GM12878 (cell line): ENCODE data around the gene PLAC9. TPM values are rescaled to one million over a fixed set of nuclear protein-coding genes. Genes with fewer than 3 reads are reported as not detected.

Source experiments
- ATAC-seq: fragments of 200-7000 bp; cut with Tn5 transposase; 3 replicates; pipeline ENCODE4 v1.9.1; 2020; ENCODE audit warnings: mild to moderate bottlenecking, moderate library complexity
- BruUV-seq: library from RNA; stranded (reverse); fragments of 400-500 nt; replicated peaks from 2 replicates; lab custom pipeline; 2021; lab: Mats Ljungman, UMichigan
- CTCF ChIA-PET: fragments of 300-600 bp; sonication (Branson Sonifier 250); formaldehyde crosslinking; extraction: SDS; loops from one replicate; lab custom pipeline; 2021; ENCODE audit warnings: inconsistent platforms; lab: Yijun Ruan, JAX
- POLR2A ChIA-PET: fragments of 350-600 bp; formaldehyde crosslinking; extraction: SDS; loops from one replicate; lab custom pipeline; 2021; ENCODE audit warnings: inconsistent platforms; lab: Charles Lee
- RAD21 ChIA-PET: fragments of 300-600 bp; sonication (Branson Sonifier 250); formaldehyde crosslinking; loops from one replicate; lab custom pipeline; 2023; ENCODE audit warnings: antibody characterized with exemption; ENCODE audit not compliant: unreplicated experiment; lab: Charles Lee
- SMC1A ChIA-PET: fragments of 300-600 bp; sonication (Branson Sonifier 250); formaldehyde crosslinking; loops from one replicate; lab custom pipeline; 2023; ENCODE audit not compliant: unreplicated experiment, uncharacterized antibody; lab: Charles Lee
- DNase-seq: peaks from one replicate; pipeline ENCODE4 v3.0.0-alpha.2; 2011; ENCODE audit warnings: low read depth, low spot score
- FAIRE-seq: peaks from 3 replicates; lab custom pipeline; 2011; peaks lifted over from hg19 to GRCh38; lab: Jason Lieb, UNC
- H2AFZ ChIP-seq: 2 replicates; pipeline ENCODE4 v1.6.0; 2011; ENCODE audit warnings: low read depth, low read length, control low read depth; ENCODE audit not compliant: control insufficient read depth
- H3K27ac ChIP-seq: 2 replicates; pipeline ENCODE4 v1.5.1; 2011; ENCODE audit warnings: control low read depth; ENCODE audit not compliant: control insufficient read depth, insufficient read depth
- H3K27me3 ChIP-seq, 2 experiments: replicated peaks in 1 of 2; 2 replicates each; pipeline versions ENCODE4 v1.6.0 to v1.6.1; 2011; ENCODE audit warnings: low read length in 1 of 2; ENCODE audit not compliant: control insufficient read depth in 2 of 2, insufficient read depth in 2 of 2
- H3K36me3 ChIP-seq, 2 experiments: 2 replicates each; pipeline ENCODE4 v1.5.1; 2011; ENCODE audit warnings: low read length in 1 of 2; ENCODE audit not compliant: control insufficient read depth in 2 of 2, insufficient read depth in 2 of 2
- H3K4me1 ChIP-seq: 2 replicates; pipeline ENCODE4 v1.6.1; 2011; ENCODE audit warnings: mild to moderate bottlenecking, low read length, moderate library complexity, mixed read lengths; ENCODE audit not compliant: control insufficient read depth, insufficient read depth
- H3K4me2 ChIP-seq: 2 replicates; pipeline ENCODE4 v1.6.0; 2011; ENCODE audit warnings: control low read depth; ENCODE audit not compliant: control insufficient read depth, insufficient read depth
- H3K4me3 ChIP-seq: fragments of 200-600 bp; sonication (generic); 2 replicates; pipeline ENCODE4 v1.5.1; 2016
- H3K79me2 ChIP-seq: 2 replicates; pipeline ENCODE4 v1.6.0; 2011; ENCODE audit warnings: low read length; ENCODE audit not compliant: control insufficient read depth, insufficient read depth
- H3K9ac ChIP-seq: 2 replicates; pipeline ENCODE4 v1.8.0; 2011; ENCODE audit warnings: low read length, control low read depth, mixed read lengths; ENCODE audit not compliant: control insufficient read depth, insufficient read depth
- H3K9me3 ChIP-seq: replicated peaks from 3 replicates; pipeline ENCODE4 v1.5.1; 2011; ENCODE audit warnings: mild to moderate bottlenecking, low read length; ENCODE audit not compliant: control insufficient read depth, insufficient read depth
- H4K20me1 ChIP-seq: 2 replicates; pipeline ENCODE4 v1.6.0; 2011; ENCODE audit not compliant: control insufficient read depth, insufficient read depth
- JUNB ChIP-seq: IDR thresholded peaks from 2 replicates; pipeline ENCODE4 v1.6.1; 2016; ENCODE audit warnings: antibody characterized with exemption, mild to moderate bottlenecking
- KAT2A ChIP-seq: conservative IDR thresholded peaks from 2 replicates; pipeline ENCODE4 v1.6.1; 2011; ENCODE audit warnings: low read depth, low read length; ENCODE audit not compliant: control insufficient read depth
- MYC ChIP-seq: IDR thresholded peaks from 2 replicates; pipeline ENCODE4 v1.6.1; 2011; ENCODE audit warnings: mild to moderate bottlenecking, low read length, moderate library complexity, inconsistent platforms; ENCODE audit not compliant: insufficient read depth, insufficient replicate concordance, insufficient read length, severe bottlenecking
- WRNIP1 ChIP-seq: IDR thresholded peaks from 2 replicates; pipeline ENCODE4 v1.6.1; 2011; ENCODE audit warnings: low read depth, low read length, improper control_type of control experiment, borderline replicate concordance
- WGBS: methylation state at CpG from one replicate; pipeline ENCODE4 v1.1.6; 2016; ENCODE audit warnings: low lambda C conversion rate; ENCODE audit not compliant: insufficient replicate concordance, insufficient coverage; ENCODE audit errors: missing lambda C conversion rate; 5-methylcytosine and 5-hydroxymethylcytosine counted together
- in situ Hi-C: fragments of 300-500 bp; cut with MboI; formaldehyde crosslinking; loops from 9 replicates; pipeline ENCODE4 v1.14.3; 2018; ENCODE audit warnings: mixed read lengths
- intact Hi-C: fragments of 100-400 bp; cut with micrococcal nuclease; formaldehyde crosslinking; loops from one replicate; pipeline ENCODE4 v1.14.2; 2022; ENCODE audit not compliant: unreplicated experiment
- polyA plus RNA-seq, 11 experiments: library from polyadenylated mRNA; depleted of rRNA in 4 of 11; unstranded in 6 of 11; stranded (reverse) in 5 of 11; fragments of >200 nt; fragmentation: Nextera tagmentation in 4 of 11; fragmentation: Illumina TruSeq in 1 of 11; extraction: Ambion mirVana in 4 of 11; extraction: Trizol in 1 of 11; gene quantifications; 1 replicate in 1 of 11; 2 replicates in 10 of 11; pipeline versions ENCODE4 v1.2.1 to v1.2.3, GENCODE V29; 2011 to 2016; ENCODE audit warnings: inconsistent platforms in 2 of 11, missing spikeins in 2 of 11, low read depth in 1 of 11
- total RNA-seq, 4 experiments: library from RNA; depleted of rRNA in 3 of 4; stranded (reverse); fragments of >200 nt in 3 of 4; fragmentation: Illumina TruSeq in 1 of 4; extraction: Trizol in 1 of 4; gene quantifications; 2 replicates each; pipeline versions ENCODE4 v1.2.1 to v1.2.3, GENCODE V29; 2013 to 2021
- TF ChIP-seq, protein P1 (sequence below): fragments of 450-650 bp; IDR thresholded peaks from 2 replicates; pipeline ENCODE4 v1.6.1; 2016; ENCODE audit warnings: mild to moderate bottlenecking

PLAC9 gene
- total and polyA plus RNA-seq, 10 of the 15 experiments (the other 5 are each of a cell fraction or from before 2014, with no cell fraction given): not detected

DNA sequence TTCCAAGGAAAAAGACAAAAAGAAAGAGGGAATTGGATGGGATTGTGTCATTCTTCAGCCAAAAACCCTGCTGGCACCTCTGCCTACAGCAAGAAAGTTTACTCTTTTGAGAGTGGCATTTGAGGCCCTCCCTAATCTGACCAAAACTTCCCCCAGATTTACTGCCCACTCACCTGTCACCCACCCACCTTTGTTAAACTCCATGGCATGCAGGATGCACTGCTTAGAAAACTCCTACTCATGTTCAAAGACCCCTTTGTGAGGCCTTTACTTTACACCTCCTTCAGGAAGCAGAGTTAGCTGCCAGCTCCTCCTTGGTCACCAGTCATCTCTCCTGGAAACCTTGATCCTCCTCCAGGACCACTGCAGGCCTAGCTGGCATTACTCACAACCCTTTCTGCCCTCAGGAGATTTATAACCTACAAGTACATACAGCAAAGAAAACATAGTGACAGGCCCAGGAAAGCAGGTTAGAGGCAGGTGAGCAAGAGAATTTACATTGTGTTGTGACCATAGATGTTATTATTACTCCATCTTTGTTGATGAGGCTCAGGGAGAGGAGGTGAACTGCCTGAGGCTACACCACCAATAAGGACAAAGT lies 10.3 kb upstream of the PLAC9 start:
- POLR2A ChIA-PET: no interaction called here
- H3K36me3 ChIP-seq: no peaks in the 10 kb centered on the region
- H3K27me3 ChIP-seq: peaks cover 0 to 5% of the 10 kb centered on the region in 2 experiments; a peak in 1 of 4 replicates
- BruUV-seq: no TSS peak
- intact Hi-C loops (no loop called here), in situ Hi-C loops (no loop called here)
- RAD21 ChIA-PET: no interaction called here
- TF ChIP-seq JUNB (no peak), WRNIP1 (no peak)
- ATAC-seq (no peak), DNase-seq (no peak), FAIRE-seq (no peak)
- no peak overlapping the region for H3K27ac ChIP-seq
- H2AFZ ChIP-seq: no peak overlapping the region
- no peaks in the 10 kb centered on the region for H4K20me1 ChIP-seq
- CTCF ChIA-PET: no interaction called here
- no peak overlapping the region for H3K4me2 ChIP-seq
- H3K9me3 ChIP-seq: no peaks in the 10 kb centered on the region
- H3K9ac ChIP-seq: no peak overlapping the region
- H3K79me2 ChIP-seq: no peaks in the 10 kb centered on the region
- SMC1A ChIA-PET: interaction anchor here (0.6 kb wide), 1 partner anchor 14 kb away, joined by 3 read pairs; no protein-coding TSS in a partner anchor
- H3K4me1 ChIP-seq: no peaks in the 10 kb centered on the region
- H3K4me3 ChIP-seq: no peak overlapping the region

DNA sequence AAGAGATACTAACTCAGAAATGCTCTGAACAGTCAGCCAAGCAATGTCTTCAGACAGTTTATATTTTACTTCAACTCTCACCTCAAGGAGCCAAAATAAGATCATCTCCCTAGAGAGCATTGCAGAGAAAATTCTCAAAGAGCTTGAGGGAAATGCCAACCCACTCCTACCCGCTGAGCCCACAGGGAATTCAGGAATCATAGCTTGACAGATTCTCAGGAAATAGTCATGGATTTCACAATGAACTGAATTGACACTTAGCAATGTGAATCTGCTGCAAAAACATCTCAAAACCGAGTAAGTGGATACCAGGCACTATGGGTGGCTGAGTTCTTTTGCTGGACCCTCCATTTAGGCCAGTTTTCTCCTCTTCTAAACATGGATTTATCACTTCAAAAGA lies 9.8 kb upstream of the PLAC9 start:
- H3K4me1 ChIP-seq: no peaks in the 10 kb centered on the region
- no peak overlapping the region for H2AFZ ChIP-seq
- intact Hi-C loops (no loop called here), in situ Hi-C loops (no loop called here)
- ATAC-seq (no peak), DNase-seq (no peak), FAIRE-seq (no peak)
- no peaks in the 10 kb centered on the region for H3K79me2 ChIP-seq
- H3K27me3 ChIP-seq: peaks cover 0 to 5% of the 10 kb centered on the region in 2 experiments; a peak in 1 of 4 replicates
- ChIA-PET CTCF (no interaction called here), SMC1A (no interaction called here), RAD21 (no interaction called here), POLR2A (no interaction called here)
- H3K36me3 ChIP-seq: no peaks in the 10 kb centered on the region
- no peaks in the 10 kb centered on the region for H4K20me1 ChIP-seq
- 0% methylated on average over 2 of the region's 2 CpGs for WGBS
- no peak overlapping the region for H3K9ac ChIP-seq
- H3K4me2 ChIP-seq: no peak overlapping the region
- no peaks in the 10 kb centered on the region for H3K9me3 ChIP-seq
- no peak overlapping the region for H3K27ac ChIP-seq
- no peak overlapping the region for H3K4me3 ChIP-seq
- TF ChIP-seq KAT2A (no peak), MYC (no peak)
- TF ChIP-seq, protein P1, sequence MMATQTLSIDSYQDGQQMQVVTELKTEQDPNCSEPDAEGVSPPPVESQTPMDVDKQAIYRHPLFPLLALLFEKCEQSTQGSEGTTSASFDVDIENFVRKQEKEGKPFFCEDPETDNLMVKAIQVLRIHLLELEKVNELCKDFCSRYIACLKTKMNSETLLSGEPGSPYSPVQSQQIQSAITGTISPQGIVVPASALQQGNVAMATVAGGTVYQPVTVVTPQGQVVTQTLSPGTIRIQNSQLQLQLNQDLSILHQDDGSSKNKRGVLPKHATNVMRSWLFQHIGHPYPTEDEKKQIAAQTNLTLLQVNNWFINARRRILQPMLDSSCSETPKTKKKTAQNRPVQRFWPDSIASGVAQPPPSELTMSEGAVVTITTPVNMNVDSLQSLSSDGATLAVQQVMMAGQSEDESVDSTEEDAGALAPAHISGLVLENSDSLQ: no peak
- BruUV-seq: no TSS peak
